Smooth muscle cell (in vitro differentiated cells): ENCODE results near the gene TBC1D2B. TPM values are rescaled to one million over a fixed set of nuclear protein-coding genes. Genes with fewer than 3 reads are reported as not detected.

Source experiments
- DNase-seq: peaks from one replicate; lab custom pipeline; 2025; ENCODE audit not compliant: unreplicated experiment; lab: John Stamatoyannopoulos, UW
- H2AFZ ChIP-seq: fragments of 200-600 bp; sonication (generic); 2 replicates; pipeline ENCODE4 v1.6.0; 2016; ENCODE audit warnings: antibody characterized with exemption, low read depth, mild to moderate bottlenecking
- H3F3A ChIP-seq: fragments of 200-600 bp; sonication (generic); 2 replicates; pipeline ENCODE4 v1.6.0; 2017; ENCODE audit warnings: antibody characterized with exemption, low read depth
- H3K27ac ChIP-seq: fragments of 200-600 bp; sonication (generic); 2 replicates; pipeline ENCODE4 v1.5.1; 2016; ENCODE audit warnings: low read depth, mild to moderate bottlenecking
- H3K27me3 ChIP-seq: fragments of 200-600 bp; sonication (generic); 2 replicates; pipeline ENCODE4 v1.6.1; 2016; ENCODE audit warnings: low read depth, mild to moderate bottlenecking
- H3K36me3 ChIP-seq: fragments of 200-600 bp; sonication (generic); 2 replicates; pipeline ENCODE4 v1.5.1; 2016; ENCODE audit warnings: low read depth
- H3K4me1 ChIP-seq: fragments of 200-600 bp; sonication (generic); 2 replicates; pipeline ENCODE4 v1.5.1; 2016; ENCODE audit warnings: low read depth
- H3K4me2 ChIP-seq: fragments of 200-600 bp; sonication (generic); 2 replicates; pipeline ENCODE4 v1.6.0; 2016; ENCODE audit warnings: mild to moderate bottlenecking
- H3K4me3 ChIP-seq: fragments of 200-600 bp; sonication (generic); 2 replicates; pipeline ENCODE4 v1.5.1; 2016; ENCODE audit warnings: mild to moderate bottlenecking
- H3K79me2 ChIP-seq: fragments of 200-600 bp; sonication (generic); 2 replicates; pipeline ENCODE4 v1.6.0; 2016; ENCODE audit warnings: low read depth, mild to moderate bottlenecking
- H3K9ac ChIP-seq: fragments of 200-600 bp; sonication (generic); 2 replicates; pipeline ENCODE4 v1.6.0; 2016; ENCODE audit warnings: low read depth
- H3K9me3 ChIP-seq: fragments of 200-600 bp; sonication (generic); replicated peaks from 2 replicates; pipeline ENCODE4 v1.5.1; 2016; ENCODE audit warnings: low read depth
- H4K20me1 ChIP-seq: fragments of 200-600 bp; sonication (generic); 2 replicates; pipeline ENCODE4 v1.6.0; 2016; ENCODE audit warnings: low read depth
- WGBS: methylation state at CpG from one replicate; pipeline ENCODE4 v1.1.7; 2016; ENCODE audit warnings: low lambda C conversion rate; 5-methylcytosine and 5-hydroxymethylcytosine counted together
- polyA plus RNA-seq: library from polyadenylated mRNA; unstranded; fragments of >200 nt; fragmentation: Nextera tagmentation; extraction: Ambion mirVana; gene quantifications from 2 replicates; pipeline ENCODE4 v1.2.1, GENCODE V29; 2016
- total RNA-seq: library from RNA; depleted of rRNA; stranded (reverse); fragments of >200 nt; gene quantifications from 2 replicates; pipeline ENCODE4 v1.2.3, GENCODE V29; 2014
- TF ChIP-seq, protein P1 (sequence below): fragments of 200-600 bp; sonication (generic); IDR thresholded peaks from 2 replicates; pipeline ENCODE4 v1.5.1; 2017; ENCODE audit warnings: borderline replicate concordance, mild to moderate bottlenecking, antibody characterized with exemption; ENCODE audit not compliant: insufficient read depth, poor library complexity, severe bottlenecking

Gene TBC1D2B
- total and polyA plus RNA-seq, 2 experiments from 2014 or later = 14.2 to 19.4 TPM

DNA sequence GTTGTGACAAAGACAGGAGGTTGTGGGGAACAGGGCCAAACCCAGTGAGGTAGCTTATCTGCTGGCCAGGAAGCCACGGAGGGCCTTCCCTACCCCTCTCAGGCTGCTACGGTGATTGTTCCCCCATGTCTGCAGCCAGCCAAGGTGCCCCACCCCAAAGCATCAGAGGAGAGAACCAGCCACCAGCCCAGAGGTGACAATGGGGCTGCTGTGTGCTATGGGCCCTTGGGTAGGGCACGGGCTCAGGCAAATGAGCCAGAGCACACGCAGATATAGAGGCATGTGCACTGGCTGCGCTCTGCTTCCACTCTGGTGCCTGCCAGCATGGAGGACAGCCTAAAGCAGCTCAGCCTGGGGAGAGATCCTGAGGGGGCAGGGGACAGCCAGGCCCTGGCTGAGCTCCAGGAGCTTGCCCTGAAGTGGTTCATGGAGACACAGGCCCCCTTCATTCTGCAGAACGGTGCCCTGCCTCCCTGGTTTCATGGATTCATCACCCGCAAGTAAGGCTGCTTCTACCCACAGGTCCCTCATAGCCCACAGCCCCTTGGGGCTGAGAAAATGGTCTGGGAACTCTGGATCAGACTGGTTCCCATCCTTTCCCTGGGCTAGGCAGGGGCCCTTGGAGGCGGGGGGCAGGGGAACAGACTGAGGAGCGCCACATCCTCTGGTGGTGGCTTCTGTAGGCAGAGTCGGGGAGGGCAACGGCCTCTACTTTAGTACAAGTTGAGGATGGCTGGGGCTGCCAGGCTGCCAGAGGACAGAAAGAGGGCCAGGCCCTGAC is 14.9 kb upstream of the TBC1D2B start, which contains the start of gene SH2D7:
SH2D7 (plus strand) TSS at position 301 of the 781 bp plus-strand sequence; CDS start at position 325, 24 bp downstream.
- no peak within 1 kb of the TSS for H3K27ac ChIP-seq
- no peak within 1 kb of the TSS for H3K4me2 ChIP-seq
- H3K36me3 ChIP-seq = no peaks in the 10 kb centered on the region
- no peaks in the 10 kb centered on the region for H3F3A ChIP-seq
- no peak within 1 kb of the TSS for H3K4me3 ChIP-seq
- no peak for DNase-seq
- H3K9ac ChIP-seq = no peak within 1 kb of the TSS
- 81% methylated on average over 11 of the region's 11 CpGs for WGBS
- peaks cover 4% of the 10 kb centered on the region for H4K20me1 ChIP-seq
- H3K79me2 ChIP-seq = no peaks in the 10 kb centered on the region
- H3K9me3 ChIP-seq = no peaks in the 10 kb centered on the region
- TF ChIP-seq, protein P1, sequence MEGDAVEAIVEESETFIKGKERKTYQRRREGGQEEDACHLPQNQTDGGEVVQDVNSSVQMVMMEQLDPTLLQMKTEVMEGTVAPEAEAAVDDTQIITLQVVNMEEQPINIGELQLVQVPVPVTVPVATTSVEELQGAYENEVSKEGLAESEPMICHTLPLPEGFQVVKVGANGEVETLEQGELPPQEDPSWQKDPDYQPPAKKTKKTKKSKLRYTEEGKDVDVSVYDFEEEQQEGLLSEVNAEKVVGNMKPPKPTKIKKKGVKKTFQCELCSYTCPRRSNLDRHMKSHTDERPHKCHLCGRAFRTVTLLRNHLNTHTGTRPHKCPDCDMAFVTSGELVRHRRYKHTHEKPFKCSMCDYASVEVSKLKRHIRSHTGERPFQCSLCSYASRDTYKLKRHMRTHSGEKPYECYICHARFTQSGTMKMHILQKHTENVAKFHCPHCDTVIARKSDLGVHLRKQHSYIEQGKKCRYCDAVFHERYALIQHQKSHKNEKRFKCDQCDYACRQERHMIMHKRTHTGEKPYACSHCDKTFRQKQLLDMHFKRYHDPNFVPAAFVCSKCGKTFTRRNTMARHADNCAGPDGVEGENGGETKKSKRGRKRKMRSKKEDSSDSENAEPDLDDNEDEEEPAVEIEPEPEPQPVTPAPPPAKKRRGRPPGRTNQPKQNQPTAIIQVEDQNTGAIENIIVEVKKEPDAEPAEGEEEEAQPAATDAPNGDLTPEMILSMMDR = no peak
- H3K27me3 ChIP-seq = no peaks in the 10 kb centered on the region
- H3K4me1 ChIP-seq = no peaks in the 10 kb centered on the region
- H2AFZ ChIP-seq = no peak within 1 kb of the TSS

GRCh38 chr15:78090422-78091063 is 13.0 kb upstream of the TBC1D2B start:
- Histone ChIP-seq H4K20me1 (peaks cover 4% of the 10 kb centered on the region), H3K36me3 (no peaks in the 10 kb centered on the region), H3K4me1 (no peaks in the 10 kb centered on the region), H3K4me2 (no peak overlapping the region), H3K27ac (no peak overlapping the region), H3K79me2 (no peaks in the 10 kb centered on the region), H3K9me3 (no peaks in the 10 kb centered on the region), H3F3A (no peaks in the 10 kb centered on the region), H3K27me3 (no peaks in the 10 kb centered on the region), H3K9ac (no peak overlapping the region), H2AFZ (no peak overlapping the region), H3K4me3 (no peak overlapping the region)
- DNase-seq = no peak
- 95% methylated on average over 3 of the region's 3 CpGs for WGBS
- TF ChIP-seq, protein P1 = no peak

- H3K27me3 ChIP-seq = no peaks in the 10 kb centered on the region
- no peak for DNase-seq
- H4K20me1 ChIP-seq = peaks cover 3% of the 10 kb centered on the region
- no peaks in the 10 kb centered on the region for H3F3A ChIP-seq
- no peaks in the 10 kb centered on the region for H3K4me1 ChIP-seq
- no peaks in the 10 kb centered on the region for H3K9me3 ChIP-seq
- no peak overlapping the region for H3K4me3 ChIP-seq
- H3K36me3 ChIP-seq = no peaks in the 10 kb centered on the region
- no peak overlapping the region for H3K27ac ChIP-seq
- H3K9ac ChIP-seq = no peak overlapping the region
- no peak overlapping the region for H2AFZ ChIP-seq
- no peaks in the 10 kb centered on the region for H3K79me2 ChIP-seq
- TF ChIP-seq, protein P1 = no peak
- H3K4me2 ChIP-seq = no peak overlapping the region
- WGBS = 84% methylated on average over 3 of the region's 3 CpGs
These were observed 11.2 kb upstream of the TBC1D2B start for GRCh38 chr15:78088773-78089080.
